Uterus (tissue), 2 donors: ENCODE measurements around the gene SLC36A1.

Source experiments
- CTCF ChIP-seq, 4 experiments: fragments of 200-600 bp in 2 of 4; fragments of 450-650 bp in 2 of 4; sonication (generic) in 2 of 4; IDR thresholded peaks; one replicate each; pipeline ENCODE4 v1.5.1; 2016 to 2019; ENCODE audit warnings: antibody characterized with exemption in 4 of 4, mild to moderate bottlenecking in 2 of 4, moderate library complexity in 1 of 4
- POLR2A ChIP-seq, 2 donors: fragments of 450-650 bp; IDR thresholded peaks; one replicate each; pipeline ENCODE4 v1.6.1; 2016; ENCODE audit warnings: antibody characterized with exemption in 2 of 2, mild to moderate bottlenecking in 1 of 2, moderate library complexity in 1 of 2

- no peak for TF ChIP-seq CTCF (IDR thresholded peaks at IDR 0.05)
- TF ChIP-seq POLR2A (IDR thresholded peaks at IDR 0.05), result no peak
These were observed 51.2 kb downstream of the SLC36A1 start for GRCh38 chr5:151498395-151499155.
